NAMALWA (cell line): Measurements from ENCODE around the gene TTC12.
"Not testable (repeated sequence)": the region's sequence is repeated elsewhere in the genome, so short reads cannot be mapped to it uniquely, and the experiment has no call there.

ENCODE experiments used
- DNase-seq: peaks from one replicate; pipeline ENCODE4 v3.0.0-alpha.2; 2015; ENCODE audit warnings: low spot score

TTC12 gene

DNA sequence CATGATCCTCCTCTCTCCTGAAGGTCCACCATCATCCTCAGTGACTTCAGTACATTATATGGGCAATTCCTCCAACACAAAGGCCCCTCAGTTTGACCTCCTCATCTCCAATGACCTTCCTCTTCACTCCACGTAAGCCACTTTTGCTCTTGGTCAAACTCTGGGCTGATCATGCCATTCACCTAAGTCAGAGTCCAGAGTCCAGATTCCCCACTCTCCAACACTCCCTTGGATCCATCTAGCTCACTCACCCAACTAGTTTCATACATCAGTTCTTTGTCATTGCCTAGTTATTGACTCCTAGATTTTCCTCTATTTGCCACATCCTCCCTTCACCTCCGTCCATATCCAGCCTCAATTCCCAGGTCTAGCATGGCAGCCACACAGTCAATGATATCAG lies 30.5 kb upstream of the TTC12 start:
- no peak for DNase-seq

DNA sequence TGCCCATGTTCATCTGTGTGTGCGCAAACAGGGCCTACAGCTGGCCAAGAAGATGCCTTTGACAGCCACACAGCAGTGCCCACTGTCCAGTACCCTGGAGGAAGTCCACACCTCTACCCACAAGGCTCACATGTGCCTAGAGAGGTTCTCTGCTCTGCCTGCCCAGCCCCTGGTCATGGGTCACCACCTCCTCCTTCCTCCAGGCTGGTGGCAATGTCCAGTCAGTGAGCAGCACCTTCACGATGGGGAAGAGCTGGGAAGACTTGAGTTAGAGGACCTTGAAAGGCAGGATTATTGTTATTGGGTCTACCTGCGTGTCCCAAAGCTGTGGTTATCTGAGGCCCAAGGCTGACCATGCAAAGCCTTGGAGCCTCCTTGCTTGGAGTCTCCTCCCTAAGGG lies 28.4 kb upstream of the TTC12 start:
- DNase-seq, result no peak

DNA sequence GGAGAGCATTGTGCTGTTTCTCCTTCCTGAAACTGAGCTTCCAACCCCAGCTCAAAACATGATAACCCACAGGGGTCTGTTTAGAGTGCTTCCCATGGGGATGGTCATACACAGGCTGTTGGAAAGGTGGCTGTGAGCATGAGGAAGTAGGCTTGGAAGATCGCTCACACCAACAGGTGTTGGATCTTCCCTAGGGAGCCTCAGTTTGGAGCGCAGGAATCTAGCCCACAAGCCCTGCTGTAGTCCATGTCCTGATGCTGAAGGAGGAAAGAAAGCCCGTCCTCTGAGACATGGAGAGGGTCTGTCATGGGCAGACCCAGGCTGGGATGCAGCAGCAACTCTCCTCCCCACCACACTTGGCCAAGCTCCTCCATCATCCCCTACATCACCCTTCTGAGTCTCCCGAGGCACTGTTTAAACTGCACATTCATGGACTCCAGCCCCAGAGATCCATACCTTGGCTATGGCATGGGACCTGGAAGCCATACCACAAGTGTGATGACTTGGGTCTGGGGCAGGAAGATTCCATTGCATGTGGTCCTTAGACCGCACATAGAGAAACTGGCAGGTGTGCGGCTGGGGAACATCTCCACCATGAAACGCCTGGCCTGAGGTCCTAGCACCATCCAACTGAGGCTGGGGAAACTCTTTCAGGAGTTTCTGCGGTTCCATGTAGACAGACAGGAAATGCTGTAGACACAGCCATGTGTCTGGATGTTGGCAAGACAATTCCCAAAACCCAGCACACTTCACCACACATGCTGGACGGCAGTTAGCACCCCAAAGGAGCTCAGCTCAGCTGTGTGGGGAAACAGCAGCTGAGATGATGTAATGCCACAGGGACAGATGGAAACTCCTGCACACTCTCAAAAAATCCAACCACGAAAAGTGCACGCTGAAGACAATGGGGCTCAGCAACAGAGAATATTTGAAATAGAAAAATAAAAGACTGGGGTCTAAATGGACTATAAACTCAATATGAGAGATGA lies 27.6 kb upstream of the TTC12 start:
- no peak for DNase-seq

DNA sequence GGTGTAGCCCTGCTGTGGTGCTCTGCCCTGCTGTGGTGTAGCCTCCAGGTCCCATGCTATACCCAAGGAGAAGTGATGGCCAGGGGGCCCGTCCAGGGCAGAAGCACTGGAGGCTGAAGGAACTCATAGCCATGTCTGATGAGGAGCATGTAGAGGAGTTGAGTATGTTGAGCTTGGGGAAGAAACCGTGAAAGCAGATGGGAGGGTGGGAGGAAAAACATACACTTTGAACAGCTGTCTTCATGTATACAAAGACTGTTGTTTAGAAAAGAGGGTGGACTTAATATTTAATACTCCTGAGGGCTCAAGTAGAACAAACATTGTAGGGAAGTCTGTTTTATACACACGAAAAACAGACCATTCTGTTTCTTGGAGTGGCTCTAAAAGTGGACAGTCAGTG lies 26.6 kb upstream of the TTC12 start:
- DNase-seq, result no peak

DNA sequence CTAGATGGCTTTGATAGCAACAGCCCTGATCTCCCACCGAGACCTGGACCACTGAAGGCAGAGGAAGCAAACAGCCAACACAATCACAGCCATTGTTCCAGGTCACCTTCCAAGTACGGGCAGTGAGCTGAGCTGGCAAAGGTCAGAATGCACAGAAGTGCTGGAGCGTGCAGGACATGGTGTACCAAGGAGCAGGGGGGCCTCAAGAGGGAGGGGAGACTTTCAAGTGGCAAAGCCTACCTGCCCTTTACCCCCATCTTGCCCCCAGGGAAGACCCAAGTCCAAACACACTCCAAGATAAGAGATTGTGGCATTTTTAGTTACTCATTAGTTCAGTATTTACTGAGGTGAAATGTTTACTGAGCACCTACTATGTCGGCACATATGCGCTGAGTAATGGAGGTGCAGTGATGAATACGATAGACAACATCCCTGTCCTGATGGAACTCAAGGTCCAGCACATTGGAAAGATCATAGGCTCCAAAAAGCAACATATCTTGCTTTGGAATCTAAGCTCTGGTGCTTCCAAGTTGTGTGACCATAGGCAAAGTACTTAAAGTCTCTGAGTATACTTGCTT lies 26.0 kb upstream of the TTC12 start:
- DNase-seq, result no peak

DNA sequence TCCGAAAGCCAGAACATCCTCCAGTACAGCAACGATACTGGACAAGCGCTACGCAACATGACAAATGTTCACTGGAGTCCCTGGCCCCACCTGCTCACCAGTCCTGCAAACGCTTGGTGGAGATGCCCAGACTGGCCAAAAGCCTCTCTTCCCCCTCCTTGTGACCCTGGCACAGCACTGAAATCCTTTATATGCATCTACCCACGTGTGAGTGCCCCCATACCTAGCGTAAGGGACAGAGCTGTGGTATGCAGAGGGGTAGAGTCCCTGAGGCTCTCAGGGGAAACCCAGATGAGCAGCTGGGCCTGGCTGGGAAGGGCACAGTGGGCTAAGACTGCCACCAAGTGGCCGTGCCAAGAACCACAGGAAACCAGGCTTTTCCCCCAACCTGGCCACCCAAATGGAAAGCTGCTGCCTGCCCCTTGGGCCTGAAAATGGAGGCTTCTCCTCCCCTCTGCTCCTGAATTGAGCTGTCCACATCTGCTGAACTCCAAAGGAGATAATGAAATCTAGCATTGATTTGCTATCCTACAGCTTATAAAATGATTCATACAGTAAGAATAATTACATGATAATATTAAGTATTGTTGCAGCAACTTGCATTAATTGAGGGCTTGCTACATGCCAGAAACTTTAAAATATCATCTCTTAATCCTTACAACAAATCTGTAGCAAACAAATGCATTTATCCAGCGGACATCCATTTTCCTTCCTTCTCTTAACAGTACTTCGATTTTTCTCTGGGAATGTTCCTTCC lies 24.8 kb upstream of the TTC12 start:
- DNase-seq, result peak; percentile 69

DNA sequence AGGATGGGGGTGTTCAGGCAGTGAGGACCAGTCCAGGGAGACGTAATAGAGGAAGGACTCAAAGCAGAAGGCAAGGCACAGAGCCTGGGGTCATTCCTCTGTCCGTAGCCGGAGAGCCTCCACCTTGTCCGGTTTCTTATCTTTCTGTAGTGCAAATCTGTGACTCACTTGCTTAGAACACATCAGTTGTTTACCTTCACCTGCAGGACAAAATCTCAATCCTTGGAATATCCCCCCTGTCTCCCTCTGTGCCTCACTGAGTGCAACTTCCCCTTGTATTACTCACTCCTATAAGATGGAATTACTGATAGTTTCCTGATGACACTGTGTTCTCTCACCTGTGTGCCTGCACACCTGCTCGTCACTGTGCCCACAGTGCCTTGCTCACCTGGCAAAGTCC lies 20.4 kb upstream of the TTC12 start:
- DNase-seq, result no peak

DNA sequence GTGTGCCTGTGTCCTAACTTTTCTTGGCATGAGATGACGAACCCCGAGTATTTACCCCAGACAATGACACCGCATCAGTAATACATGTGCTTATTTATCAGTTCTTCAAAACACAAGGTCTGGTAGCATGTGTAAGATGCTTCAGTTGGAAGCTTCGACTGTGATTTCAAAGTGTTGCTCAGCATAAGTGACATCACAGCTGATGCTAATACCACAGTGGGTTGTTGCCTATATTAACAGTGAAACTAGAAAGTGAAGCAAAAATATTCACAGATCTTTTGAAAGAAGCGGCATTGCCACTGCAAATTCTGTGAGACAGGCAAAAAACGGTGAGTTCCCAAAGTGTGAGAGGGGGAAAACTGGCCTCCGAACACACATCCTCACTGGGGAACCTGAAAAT lies 18.4 kb upstream of the TTC12 start:
- DNase-seq, result no peak

DNA sequence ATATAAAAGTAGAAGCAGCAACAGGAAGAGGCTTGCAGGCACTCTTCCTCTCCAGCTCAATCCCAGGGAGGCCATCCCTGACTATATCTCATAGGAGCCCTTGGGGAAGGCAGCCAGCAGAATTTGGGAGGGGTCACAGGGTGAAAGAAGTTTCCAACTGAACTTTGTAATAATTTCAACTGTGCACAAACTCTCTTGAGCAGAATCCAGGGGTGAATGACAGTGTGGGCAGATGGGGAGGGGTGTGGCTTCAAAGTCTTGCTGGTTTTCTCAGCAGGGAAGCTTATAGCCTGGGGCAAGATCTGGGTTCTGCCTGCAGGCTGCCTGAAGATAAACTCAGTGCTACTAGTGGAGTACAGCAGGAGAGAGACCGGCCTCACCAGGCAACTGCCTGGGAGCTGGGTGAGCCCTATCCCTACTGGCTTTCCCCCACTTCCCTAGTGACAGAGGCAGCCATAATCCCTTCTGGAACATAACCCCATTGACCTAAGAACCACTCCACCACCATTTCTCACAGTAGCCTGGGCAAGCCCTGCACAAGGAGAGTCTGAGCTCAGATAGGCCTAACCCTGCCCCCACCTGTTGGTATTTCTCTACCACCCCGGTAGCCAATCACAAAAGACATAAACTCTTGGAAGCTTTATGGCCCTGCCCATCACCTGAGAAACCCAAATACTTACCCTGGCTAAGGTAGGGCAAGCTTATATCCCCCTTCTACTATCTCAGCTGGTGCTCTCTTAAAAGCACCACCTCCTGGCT lies 17.8 kb upstream of the TTC12 start:
- no peak for DNase-seq

DNA sequence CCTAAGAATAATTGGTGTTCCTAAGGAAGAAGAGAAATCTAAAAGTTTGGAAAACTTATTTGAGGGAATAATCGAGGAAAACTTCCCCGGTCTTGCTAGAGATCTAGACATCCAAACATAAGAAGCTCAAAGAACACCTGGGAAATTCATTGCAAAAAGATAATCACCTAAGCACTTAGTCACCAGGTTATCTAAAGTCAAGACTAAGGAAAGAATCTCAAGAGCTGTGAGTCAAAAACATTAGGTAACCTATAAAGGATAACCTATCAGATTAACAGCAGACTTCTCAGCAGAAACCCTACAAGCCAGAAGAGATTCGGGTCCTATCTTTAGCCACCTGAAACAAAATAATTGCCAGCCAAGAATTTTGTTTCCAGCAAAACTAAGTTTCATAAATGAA lies 15.9 kb upstream of the TTC12 start:
- DNase-seq, result not testable (repeated sequence)

DNA sequence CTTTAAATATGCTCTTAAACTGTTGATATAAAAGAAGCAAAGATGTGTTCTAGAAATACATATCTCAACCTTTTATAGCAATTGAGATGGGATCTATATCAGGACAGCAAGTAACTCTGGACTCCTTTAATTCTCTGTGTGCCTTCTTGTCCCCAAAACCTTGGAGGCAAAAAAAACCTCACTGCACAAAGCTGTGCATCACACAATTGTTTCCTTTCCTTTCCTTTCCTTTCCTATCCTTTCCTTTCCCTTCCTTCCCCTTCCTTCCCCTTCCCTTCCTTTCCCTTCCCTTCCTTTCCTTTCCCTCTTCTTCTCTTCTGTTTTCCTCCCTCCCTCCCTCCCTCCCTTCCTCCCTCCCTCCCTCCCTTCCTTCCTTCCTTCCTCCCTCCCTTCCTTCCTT lies 9.5 kb upstream of the TTC12 start:
- no peak for DNase-seq

DNA sequence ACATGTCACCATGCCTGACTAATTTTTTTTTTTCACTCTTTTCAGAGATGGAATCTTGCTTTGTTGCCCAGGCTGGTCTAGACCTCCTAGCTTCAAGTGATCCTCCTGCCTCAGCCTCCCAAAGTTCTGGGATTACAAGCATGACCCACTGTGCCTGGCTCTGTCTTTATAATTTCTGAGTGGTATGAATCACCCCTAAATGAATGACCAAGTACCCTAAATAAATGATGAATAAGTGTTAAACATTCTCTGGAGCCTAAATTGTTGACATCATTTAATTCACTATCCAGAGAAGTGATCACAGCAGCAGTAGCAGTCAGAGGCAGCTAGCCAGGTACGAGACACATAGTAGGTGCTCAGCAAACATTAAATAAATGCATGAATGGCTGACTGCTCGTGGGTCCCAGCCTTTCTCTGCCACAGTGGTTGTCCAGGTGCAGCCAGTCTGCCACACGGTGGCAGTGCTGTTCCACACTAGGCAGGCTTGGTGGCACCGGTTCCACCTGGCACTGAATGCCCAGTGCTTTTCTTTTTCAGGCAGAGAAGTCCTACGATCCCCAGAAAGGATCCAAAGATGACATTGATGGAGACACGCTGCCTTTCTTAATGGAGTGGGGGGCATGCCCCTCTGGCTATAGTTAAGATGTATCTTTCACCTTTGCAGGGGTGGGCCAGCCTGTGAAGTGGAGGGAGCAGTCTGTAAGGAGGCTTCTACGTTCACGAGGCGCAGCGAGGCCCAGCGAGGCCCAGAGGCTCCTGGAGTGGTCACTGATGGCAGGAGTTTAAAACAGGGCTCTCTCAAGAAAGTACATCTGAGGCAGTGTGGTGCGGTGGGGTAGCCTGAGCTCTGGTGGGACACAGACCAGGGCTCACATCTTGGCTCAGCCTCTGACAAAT lies 8.7 kb upstream of the TTC12 start:
- peak; percentile 78 for DNase-seq

DNA sequence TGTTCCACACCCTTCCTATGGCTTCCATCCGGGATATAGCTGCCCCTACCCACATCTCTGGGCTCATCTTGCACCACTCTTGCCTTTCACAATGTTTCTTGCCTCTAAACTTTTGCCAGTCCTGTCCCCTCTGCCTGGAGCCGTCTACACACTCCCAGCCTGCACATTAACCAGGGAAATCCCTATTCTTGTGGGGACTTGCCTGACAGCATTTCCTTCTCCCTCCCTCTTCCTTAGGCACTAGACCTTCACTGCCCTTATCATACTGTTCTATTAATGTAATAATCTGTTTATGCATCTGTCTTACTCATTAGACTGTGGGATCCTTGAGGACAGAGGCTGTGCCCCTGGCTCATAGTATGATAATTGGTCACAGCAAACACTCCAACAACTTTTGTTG lies 5.8 kb upstream of the TTC12 start:
- DNase-seq, result no peak

DNA sequence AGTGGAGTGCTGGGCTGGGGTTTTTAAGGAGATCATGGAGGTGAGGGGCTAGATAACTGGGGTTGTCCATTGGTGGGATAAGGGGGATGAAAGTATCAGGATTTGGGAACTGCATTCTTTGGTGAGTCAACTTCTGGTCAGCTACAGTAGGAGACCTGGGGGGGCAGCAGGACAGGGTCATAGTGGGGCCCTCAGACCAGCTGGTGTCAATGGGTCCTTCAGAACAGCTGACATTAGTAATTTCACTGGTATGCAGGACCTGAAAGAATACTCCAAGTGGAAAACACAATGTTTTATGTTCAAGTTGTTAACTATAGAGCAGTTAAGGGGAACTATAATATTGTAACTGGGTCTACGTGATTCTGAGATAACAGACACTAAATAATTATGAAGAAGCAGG lies 2.8 kb upstream of the TTC12 start:
- DNase-seq, result no peak

DNA sequence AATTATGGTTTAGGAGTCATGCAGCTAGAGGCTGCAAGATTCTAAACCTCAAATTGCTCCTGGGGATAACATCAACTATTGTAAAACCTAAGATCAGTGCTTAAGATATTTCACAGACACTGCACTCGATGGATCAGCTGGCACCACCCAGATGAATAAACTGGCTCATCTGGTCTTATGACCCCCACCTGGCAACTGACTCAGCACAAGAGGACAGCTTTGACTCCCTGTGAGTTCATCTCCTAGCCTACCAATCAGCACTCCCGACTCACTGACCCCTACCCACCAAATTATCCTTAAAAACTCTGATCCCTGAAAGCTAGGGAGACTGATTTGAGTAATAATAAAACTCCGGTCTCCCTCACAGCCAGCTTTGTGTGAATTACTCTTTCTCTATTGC lies 782 bp upstream of the TTC12 start:
- no peak for DNase-seq

DNA sequence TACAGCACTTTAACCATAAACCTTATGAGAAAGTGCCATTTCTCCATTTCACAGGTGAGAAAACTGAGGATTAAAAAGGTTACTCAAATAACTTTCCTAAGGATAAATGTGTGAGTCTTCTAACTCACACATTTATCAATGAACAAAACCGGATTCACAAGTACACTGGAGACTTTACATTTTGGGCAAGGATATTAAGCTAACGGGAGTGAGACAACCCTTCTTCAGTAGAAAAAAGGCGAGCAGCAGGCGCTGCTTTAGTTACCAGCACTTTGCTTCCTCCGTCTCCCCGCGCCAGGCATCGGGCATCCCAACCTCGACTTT lies 356 bp upstream of the TTC12 start:
- DNase-seq, result no peak

DNA sequence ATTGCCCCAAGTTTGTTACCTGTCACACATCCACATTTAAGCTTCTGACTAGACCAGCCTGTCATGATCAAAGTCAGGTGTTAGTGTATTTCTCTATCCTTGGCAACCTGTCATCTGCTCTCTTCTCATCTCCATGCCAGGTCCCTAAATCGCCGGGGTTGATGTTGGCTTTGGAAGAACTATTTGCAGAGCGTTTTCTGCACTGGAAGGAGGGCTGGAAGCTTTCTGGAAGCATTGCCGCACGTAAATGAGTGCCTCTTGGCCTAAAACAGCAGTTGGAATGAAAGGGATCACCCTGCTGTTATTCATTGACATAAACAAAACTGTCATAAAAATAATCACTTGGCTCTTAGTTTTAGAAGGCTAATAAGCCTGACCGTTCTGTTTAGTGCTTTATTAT lies 1.4 kb downstream of the TTC12 start:
- DNase-seq, result no peak

DNA sequence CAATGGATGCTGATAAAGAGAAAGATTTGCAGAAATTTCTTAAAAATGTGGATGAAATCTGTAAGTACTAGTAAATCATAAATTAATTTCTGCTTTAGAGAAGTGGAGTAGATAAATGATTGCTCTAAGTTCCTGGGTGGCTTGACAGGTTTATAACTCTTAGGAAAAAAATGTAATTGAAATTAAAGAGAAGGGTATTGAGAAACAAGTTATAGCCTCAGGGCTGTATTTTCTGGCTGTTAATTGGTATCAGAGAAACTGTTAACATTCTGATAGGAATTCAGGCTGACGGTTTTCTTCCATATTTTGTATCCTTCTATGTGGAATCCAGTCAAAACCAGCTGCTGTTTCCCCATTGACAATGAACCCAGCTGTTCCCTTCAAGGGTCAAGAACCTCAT lies 1.9 kb downstream of the TTC12 start:
- DNase-seq, result no peak

DNA sequence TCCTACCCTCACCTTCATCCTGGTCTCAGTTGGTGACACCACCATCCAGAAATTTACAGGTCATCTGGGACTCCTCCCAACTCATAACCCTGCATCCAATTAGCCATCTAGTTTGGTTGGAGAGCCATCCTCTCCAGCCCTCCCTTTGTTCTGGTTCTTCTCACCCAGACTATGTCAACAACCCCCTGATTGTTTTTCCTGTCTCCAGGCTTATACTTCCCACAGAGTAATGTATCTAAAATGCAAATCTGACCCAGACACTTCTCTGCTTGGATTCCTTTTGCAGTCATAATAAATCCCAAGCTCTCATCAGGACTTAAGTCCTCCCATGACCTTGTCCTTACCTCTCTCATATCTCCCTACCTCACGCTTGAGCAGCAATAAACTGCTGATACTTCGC lies 3.0 kb downstream of the TTC12 start:
- no peak for DNase-seq

DNA sequence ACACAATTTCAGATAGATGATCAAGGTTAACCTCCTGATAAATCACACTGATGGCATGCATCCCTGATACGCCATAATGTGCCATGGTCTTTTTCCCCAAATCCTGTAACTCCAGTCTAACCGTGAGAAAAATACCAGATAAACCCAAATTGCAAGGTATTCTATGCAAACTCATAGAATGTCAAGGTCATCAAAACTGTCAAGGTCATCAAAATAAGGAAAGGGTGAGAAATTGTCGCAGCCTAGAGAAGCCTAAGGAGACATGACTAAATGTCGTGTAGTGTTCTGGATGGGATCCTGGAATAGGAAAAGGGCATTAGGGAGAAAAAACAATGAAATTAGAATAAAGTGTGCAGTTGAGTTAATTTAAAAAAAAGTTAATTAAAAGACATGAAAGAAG lies 4.7 kb downstream of the TTC12 start:
- DNase-seq, result no peak

DNA sequence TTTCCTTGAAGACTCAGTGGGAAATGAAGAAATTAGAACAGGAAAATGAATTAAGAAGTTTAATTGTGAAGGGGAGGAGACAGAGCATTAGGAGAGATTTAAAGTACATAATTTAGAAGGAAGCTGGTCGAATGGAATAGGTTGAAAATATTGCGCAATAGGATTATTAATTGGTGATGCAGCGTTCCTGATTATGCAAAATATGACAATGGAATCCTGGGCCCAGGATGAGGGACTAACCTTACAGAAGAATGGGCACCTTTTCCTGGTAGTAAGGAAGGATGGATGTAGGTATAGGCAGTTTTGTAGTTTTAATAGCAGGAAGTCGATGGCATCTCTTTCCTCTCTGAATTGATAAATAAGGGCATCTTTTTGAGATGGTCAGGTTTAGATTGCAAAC lies 7.8 kb downstream of the TTC12 start:
- no peak for DNase-seq
